PC-9 (cell line): ENCODE measurements around the gene DPF1. TPM values are rescaled to one million over a fixed set of nuclear protein-coding genes. Genes with fewer than 3 reads are reported as not detected.

Experiments
- BruUV-seq: library from RNA; stranded (reverse); fragments of 400-500 nt; replicated peaks from 2 replicates; lab custom pipeline; 2021; lab: Mats Ljungman, UMichigan
- CTCF ChIA-PET: fragments of 300-600 bp; sonication (Branson Sonifier 250); formaldehyde crosslinking; loops from one replicate; lab custom pipeline; 2022; ENCODE audit warnings: antibody characterized with exemption; lab: Charles Lee
- POLR2A ChIA-PET: fragments of 300-600 bp; sonication (Branson Sonifier 250); formaldehyde crosslinking; loops from one replicate; lab custom pipeline; 2022; ENCODE audit warnings: antibody characterized with exemption; ENCODE audit not compliant: unreplicated experiment; lab: Charles Lee
- DNase-seq, 2 experiments: peaks; one replicate each; pipeline versions ENCODE4 v3.0.0 to v3.0.0-alpha.2; 2015 to 2022; ENCODE audit warnings: mixed read lengths in 1 of 2
- H2AFZ ChIP-seq: fragments of 200-600 bp; sonication (generic); 2 replicates; pipeline ENCODE4 v1.8.1; 2017; ENCODE audit warnings: antibody characterized with exemption
- H3F3A ChIP-seq: fragments of 200-600 bp; sonication (generic); 2 replicates; pipeline ENCODE4 v1.8.1; 2017; ENCODE audit warnings: antibody characterized with exemption, mild to moderate bottlenecking, low read depth; ENCODE audit not compliant: insufficient read depth
- H3K27ac ChIP-seq: fragments of 200-600 bp; sonication (generic); 2 replicates; pipeline ENCODE4 v1.6.1; 2016; ENCODE audit warnings: mixed run types
- H3K27me3 ChIP-seq: fragments of 200-600 bp; sonication (generic); 2 replicates; pipeline ENCODE4 v1.6.1; 2016; ENCODE audit warnings: low read depth, mixed run types; ENCODE audit not compliant: insufficient read depth
- H3K36me3 ChIP-seq: fragments of 200-600 bp; sonication (generic); 2 replicates; pipeline ENCODE4 v1.6.1; 2016; ENCODE audit warnings: low read depth, mixed run types
- H3K4me1 ChIP-seq: fragments of 200-600 bp; sonication (generic); replicated peaks from 2 replicates; pipeline ENCODE4 v1.6.1; 2016; ENCODE audit warnings: mixed run types; ENCODE audit not compliant: insufficient read depth
- H3K4me2 ChIP-seq: fragments of 200-600 bp; sonication (generic); 2 replicates; pipeline ENCODE4 v1.6.1; 2017; ENCODE audit warnings: mixed run types
- H3K4me3 ChIP-seq: fragments of 200-600 bp; sonication (generic); 2 replicates; pipeline ENCODE4 v1.6.1; 2016; ENCODE audit warnings: mixed run types
- H3K79me2 ChIP-seq: fragments of 200-600 bp; sonication (generic); 2 replicates; pipeline ENCODE4 v1.6.1; 2017; ENCODE audit warnings: low read depth, mixed run types
- H3K9me2 ChIP-seq: fragments of 200-600 bp; sonication (generic); 2 replicates; pipeline ENCODE4 v1.8.1; 2017; ENCODE audit warnings: mild to moderate bottlenecking; ENCODE audit not compliant: insufficient read depth
- H3K9me3 ChIP-seq: fragments of 200-600 bp; sonication (generic); 2 replicates; pipeline ENCODE4 v1.8.1; 2016; ENCODE audit warnings: low read depth; ENCODE audit not compliant: insufficient read depth
- H4K20me1 ChIP-seq: fragments of 200-600 bp; sonication (generic); 2 replicates; pipeline ENCODE4 v1.8.1; 2017; ENCODE audit not compliant: insufficient read depth
- CTCF ChIP-seq: fragments of 200-600 bp; sonication (generic); conservative IDR thresholded peaks from 2 replicates; pipeline ENCODE4 v1.6.1; 2017; ENCODE audit warnings: mixed run types, antibody characterized with exemption, mild to moderate bottlenecking, moderate library complexity
- EZH2 ChIP-seq: fragments of 200-600 bp; sonication (generic); IDR thresholded peaks from 2 replicates; pipeline ENCODE4 v1.8.0; 2017; ENCODE audit warnings: antibody characterized with exemption, low read depth
- intact Hi-C: fragments of 100-400 bp; cut with micrococcal nuclease; formaldehyde crosslinking; loops from one replicate; pipeline ENCODE4 v1.10.0; 2022; ENCODE audit not compliant: unreplicated experiment
- total RNA-seq: library from RNA; stranded (reverse); gene quantifications from 2 replicates; pipeline ENCODE4 v1.2.3, GENCODE V29; 2021

The DPF1 gene
- total RNA-seq, 1 experiment from 2014 or later, result 0.81 TPM

- H3K4me1 ChIP-seq, result no peaks in the 10 kb centered on the region
- H3K36me3 ChIP-seq, result no peaks in the 10 kb centered on the region
- no peak overlapping the region for H3K4me3 ChIP-seq
- CTCF ChIA-PET, result no interaction called here
- DNase-seq, result no peak
- no peak overlapping the region for H3K27ac ChIP-seq
- BruUV-seq, result no TSS peak
- H2AFZ ChIP-seq, result no peak overlapping the region
- H4K20me1 ChIP-seq, result no peaks in the 10 kb centered on the region
- no peak for TF ChIP-seq CTCF
- no peak for TF ChIP-seq EZH2
- no peaks in the 10 kb centered on the region for H3F3A ChIP-seq
- H3K79me2 ChIP-seq, result no peaks in the 10 kb centered on the region
- H3K9me3 ChIP-seq, result no peaks in the 10 kb centered on the region
- H3K4me2 ChIP-seq, result no peak overlapping the region
- intact Hi-C loops, result no loop called here
- POLR2A ChIA-PET, result no interaction called here
- H3K27me3 ChIP-seq, result no peaks in the 10 kb centered on the region
- H3K9me2 ChIP-seq, result no peaks in the 10 kb centered on the region
Observed at GRCh38 chr19:38197937-38198704, 25.9 kb downstream of the DPF1 start.

GRCh38 chr19:38196948-38197656 lies 26.9 kb downstream of the DPF1 start:
- intact Hi-C loops, result no loop called here
- ChIA-PET CTCF (no interaction called here), POLR2A (no interaction called here)
- TF ChIP-seq EZH2 (no peak), CTCF (no peak)
- H3K9me2 ChIP-seq, result no peaks in the 10 kb centered on the region
- BruUV-seq, result no TSS peak
- H3K4me2 ChIP-seq, result no peak overlapping the region
- no peaks in the 10 kb centered on the region for H3K79me2 ChIP-seq
- no peaks in the 10 kb centered on the region for H3K9me3 ChIP-seq
- H3K27ac ChIP-seq, result no peak overlapping the region
- DNase-seq, result no peak
- no peaks in the 10 kb centered on the region for H4K20me1 ChIP-seq
- no peaks in the 10 kb centered on the region for H3F3A ChIP-seq
- H3K27me3 ChIP-seq, result no peaks in the 10 kb centered on the region
- H2AFZ ChIP-seq, result no peak overlapping the region
- H3K4me3 ChIP-seq, result no peak overlapping the region
- no peaks in the 10 kb centered on the region for H3K4me1 ChIP-seq
- no peaks in the 10 kb centered on the region for H3K36me3 ChIP-seq

- H3K4me3 ChIP-seq, result no peak overlapping the region
- no peaks in the 10 kb centered on the region for H4K20me1 ChIP-seq
- H3K27ac ChIP-seq, result no peak overlapping the region
- ChIA-PET CTCF (no interaction called here), POLR2A (no interaction called here)
- DNase-seq, result no peak
- no peaks in the 10 kb centered on the region for H3F3A ChIP-seq
- H3K27me3 ChIP-seq, result no peaks in the 10 kb centered on the region
- BruUV-seq, result no TSS peak
- intact Hi-C loops, result no loop called here
- no peaks in the 10 kb centered on the region for H3K79me2 ChIP-seq
- H3K9me3 ChIP-seq, result no peaks in the 10 kb centered on the region
- no peaks in the 10 kb centered on the region for H3K4me1 ChIP-seq
- no peaks in the 10 kb centered on the region for H3K36me3 ChIP-seq
- TF ChIP-seq EZH2, result no peak
- TF ChIP-seq CTCF, result no peak
- no peak overlapping the region for H3K4me2 ChIP-seq
- no peak overlapping the region for H2AFZ ChIP-seq
- H3K9me2 ChIP-seq, result no peaks in the 10 kb centered on the region
Observed at GRCh38 chr19:38196245-38196837, 27.7 kb downstream of the DPF1 start.
